ELF-1 (cell line): ENCODE results near the gene RPL31.
A peak's percentile ranks its signal among the peaks of the same experiment; 100 is the strongest.
"Not testable (repeated sequence)": the region's sequence is repeated elsewhere in the genome, so short reads cannot be mapped to it uniquely, and the experiment has no call there.

Source experiments
- DNase-seq: peaks from one replicate; pipeline ENCODE4 v3.0.0-alpha.2; 2016; ENCODE audit warnings: low read depth, low spot score

RPL31 gene

DNA sequence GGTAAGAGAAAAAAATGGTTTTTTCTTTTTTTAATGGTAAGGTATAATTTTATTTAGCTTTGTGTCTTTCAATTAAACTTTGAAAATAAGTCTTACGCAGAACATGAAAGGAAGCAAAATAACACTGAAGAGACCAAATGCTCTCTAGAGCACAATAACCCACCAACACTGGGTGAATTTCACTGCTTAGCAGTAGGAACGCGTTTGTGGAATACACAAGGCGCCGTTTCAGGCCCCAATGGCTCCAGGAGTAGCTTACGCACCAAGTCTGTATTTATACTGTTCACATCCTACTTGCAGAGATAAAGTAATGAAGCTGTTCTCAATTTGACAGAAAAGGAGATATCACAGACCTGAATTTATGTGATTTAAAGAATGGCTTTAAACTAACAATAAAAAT lies 23.5 kb downstream of the RPL31 start:
- DNase-seq = no peak

DNA sequence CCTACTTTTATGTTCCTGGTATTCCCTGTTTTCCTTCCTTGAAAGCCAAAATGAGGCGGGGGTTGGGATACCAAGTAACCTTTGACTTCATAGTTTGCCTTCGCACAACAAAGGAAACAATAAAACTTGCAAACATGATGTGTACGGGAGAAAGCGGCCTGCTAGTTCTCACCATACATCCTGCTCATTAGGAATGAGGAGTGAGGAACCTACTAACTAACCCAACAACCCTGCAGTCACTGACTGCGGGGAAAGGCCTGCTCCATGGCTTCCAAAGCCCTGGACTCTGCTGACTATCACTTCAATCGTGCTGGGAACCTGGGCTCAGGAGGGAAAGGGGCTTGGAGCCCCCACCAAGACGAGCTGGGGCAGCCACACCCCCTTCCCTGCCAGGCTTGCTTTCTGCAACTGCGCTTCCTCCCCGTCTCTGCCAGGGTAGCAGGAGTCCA lies 24.2 kb downstream of the RPL31 start:
- DNase-seq = peak; percentile 47

DNA sequence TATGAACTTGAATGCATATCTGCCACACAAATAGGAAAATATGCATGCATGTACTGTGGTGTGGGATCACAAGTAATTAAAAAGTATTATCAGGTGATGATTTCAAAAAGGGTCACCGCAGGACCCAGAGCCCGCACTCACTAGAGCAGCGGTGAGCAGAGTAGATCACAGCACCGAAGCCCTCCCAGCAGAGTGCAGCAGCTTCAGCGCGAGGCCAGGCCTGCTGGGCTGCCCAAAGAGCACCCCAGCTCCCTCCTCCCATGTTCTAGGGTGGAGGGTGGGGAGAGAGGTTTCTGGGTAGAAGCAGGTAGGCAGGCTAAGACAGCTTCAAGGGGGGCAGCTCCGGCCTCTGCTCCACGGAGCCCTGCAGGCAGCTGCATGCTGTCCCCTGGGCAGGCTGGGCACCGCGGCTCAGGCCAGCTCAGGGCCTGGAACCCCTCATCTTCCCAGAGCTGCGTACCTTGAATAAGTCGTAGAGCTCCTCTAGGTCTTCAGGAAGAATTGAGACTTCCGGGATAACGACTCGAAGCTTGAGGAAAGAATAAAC lies 24.9 kb downstream of the RPL31 start:
- no peak for DNase-seq

DNA sequence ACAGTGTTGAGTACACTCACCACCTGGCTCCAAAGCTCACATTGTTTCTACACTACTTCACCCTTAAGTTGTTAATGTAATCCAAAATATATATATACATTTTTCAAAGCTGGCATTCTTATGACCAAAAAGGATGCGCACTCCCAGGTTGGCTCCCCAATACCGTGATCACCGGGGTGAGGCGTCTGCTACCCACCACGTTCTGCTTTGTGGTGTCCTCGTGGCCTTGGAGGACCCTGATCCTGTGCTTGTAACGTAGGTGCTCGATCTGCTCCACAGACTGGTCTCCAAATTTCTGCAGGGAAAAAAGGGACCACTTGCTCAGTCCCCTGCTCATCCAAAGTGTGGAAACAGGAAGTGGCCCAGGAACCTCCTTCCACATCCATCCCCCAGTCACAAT lies 25.8 kb downstream of the RPL31 start:
- no peak for DNase-seq

DNA sequence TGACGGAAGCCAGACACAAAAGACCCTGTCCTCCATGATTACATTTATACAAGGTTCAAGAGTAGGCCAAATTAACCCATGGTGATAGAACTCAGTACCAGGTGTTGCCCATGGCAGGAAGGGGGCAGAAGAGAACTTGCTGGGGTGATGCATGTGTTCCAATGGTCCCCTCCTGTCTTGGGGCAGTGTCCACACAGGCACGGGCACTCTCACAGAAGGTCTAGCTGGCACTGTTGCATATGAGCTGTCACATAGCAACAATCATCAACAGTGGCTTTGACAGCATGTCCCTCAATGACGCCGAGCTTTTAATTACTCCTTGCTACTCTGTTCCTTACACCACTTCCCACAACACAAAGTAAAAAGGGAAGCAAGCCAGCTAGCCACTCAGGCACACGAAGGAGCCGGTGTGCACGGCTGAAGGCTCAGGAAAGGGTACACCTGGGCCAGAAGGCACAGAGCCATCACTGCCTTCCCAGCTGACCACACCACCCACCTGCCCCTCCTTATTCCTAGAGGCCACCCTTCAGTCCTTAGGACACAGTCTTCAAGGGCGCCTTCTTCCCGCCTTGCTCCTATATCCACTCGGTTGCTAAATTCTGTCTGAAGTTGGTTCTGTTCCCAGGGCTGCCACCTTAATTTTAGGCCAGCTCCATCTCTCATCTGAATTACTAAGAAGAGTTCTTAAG lies 28.9 kb downstream of the RPL31 start:
- no peak for DNase-seq

DNA sequence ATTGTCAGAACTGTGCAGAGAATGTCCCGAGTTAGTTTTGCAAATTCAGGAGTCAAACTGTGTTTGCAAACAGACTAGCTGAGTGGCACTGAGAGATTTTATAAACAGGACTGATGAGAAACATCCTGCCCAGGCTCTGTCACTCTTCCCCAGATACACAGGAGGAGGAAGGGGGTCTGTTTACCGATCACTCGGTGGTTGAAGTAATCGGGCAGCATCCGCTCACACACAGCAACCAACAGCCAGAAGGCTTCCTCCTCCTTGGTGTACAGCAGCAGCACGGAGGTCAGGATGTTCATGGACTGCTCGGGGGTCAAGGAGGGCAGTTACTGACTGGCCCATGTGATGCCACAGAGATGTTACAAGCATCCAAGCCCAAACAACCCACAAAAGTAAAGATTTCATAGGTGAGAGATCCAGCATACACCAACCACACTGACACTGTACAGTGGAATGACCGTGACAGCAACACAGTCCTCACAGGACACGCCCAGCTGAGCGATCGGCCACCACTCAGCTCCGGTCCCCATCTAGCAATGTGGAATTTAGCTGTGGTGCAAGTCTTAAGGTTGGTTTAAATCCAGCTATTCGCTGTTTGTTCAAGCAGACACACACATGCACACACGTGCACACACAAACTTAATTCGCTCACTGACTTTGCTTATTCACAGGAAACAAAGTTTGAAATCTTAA lies 30.1 kb downstream of the RPL31 start:
- DNase-seq = no peak

DNA sequence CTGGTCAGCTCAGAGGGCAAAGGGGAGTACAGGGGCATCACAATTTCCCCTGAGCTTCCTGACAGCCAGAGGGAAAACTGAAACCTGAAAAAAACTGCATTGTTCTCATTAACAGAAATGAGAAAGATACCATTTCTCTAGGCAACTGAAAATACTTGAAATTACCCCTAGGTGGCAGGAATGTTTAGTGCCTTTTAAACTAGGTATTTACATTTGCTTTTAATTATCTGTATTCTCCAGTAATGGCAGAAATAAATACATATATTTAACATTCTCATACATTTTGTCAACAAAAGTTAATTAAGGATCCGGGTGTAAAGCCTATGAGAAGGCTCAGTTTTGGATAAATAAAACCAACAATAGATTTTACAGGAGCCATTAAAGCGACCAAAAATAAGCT lies 34.5 kb downstream of the RPL31 start:
- no peak for DNase-seq

DNA sequence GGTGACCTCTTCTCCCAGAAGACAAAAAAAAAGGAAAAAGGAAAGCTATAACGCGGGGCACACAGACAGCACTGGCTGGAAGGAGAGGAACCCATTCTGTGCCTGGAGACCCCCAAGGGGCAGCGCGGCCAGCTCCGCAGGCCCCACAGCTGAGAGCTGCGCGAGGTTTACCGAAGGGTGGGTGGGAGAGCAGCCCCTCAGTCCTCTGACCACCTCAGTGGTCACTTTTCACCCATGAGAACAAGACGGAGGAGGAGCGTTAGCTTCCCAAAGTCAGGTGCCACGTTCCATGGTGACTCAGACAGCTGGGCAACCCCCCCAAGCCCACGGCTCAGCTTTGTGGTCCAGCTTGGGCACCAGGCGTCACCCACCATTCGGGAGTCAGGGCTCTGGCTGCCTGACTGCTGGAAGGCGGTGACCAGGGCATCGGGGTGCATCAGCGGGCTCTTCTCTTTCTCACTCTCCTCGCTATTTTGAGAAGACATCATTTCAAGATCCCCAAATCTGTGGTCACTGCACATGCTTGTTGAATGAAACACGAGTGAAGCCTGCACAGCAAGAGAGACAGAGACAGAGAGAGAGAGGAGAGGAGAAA lies 35.2 kb downstream of the RPL31 start:
- no peak for DNase-seq

DNA sequence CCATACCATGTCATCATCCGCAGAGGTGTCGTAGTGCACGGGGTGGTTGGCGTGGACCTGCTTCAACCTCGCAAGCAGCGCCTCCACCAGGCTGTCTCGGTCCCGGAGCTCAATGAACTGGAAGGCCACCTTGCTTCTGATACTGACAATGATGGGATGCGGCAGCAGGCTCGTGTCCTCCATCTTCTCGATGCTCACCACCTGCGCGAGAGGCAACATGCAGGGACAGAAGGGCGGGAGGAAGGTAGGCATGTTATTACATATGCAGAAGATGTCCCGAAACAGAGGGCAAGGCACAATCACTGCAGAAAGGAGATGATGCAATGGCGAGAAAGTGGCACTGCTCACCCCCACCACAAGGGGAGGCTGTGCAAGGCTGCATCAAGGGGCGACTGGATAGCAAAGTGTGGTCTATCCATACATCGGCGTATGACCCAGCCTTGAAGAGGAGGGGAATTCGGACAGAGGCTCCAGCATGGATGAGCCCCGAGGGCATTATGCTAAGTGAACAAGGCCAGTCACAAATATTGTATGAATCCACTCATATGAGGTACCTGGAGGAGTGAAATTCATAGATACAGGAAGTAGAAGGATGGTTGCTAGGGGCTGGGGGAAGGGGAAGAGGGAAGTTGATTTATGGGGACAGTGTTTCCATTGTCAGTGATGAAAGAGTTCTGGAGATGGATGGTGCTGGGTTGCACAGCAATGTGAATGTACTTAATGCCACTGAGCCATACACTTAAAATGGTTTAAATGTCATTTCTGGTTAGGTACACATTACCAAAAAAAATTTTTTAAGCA lies 36.6 kb downstream of the RPL31 start:
- peak; percentile 65 for DNase-seq

DNA sequence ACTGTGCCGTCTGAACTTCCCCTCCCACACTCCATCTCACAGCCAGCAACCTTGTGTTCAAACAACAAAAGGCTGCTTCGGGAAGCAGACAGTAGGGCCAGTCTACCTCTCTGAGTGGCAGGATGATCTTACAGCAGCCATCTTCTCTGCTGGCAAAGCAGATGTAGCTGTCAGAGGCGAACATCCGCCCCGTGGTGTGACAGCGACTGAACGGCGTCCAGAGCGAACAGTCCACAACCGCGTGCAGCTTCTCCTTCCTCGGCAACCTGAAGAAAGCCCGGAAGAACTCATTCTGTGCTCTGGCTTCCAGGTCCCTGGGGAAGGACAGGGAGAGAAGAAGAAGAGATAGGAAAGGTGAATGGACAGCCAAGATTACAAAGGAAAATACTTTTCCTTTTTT lies 38.0 kb downstream of the RPL31 start:
- no peak for DNase-seq

DNA sequence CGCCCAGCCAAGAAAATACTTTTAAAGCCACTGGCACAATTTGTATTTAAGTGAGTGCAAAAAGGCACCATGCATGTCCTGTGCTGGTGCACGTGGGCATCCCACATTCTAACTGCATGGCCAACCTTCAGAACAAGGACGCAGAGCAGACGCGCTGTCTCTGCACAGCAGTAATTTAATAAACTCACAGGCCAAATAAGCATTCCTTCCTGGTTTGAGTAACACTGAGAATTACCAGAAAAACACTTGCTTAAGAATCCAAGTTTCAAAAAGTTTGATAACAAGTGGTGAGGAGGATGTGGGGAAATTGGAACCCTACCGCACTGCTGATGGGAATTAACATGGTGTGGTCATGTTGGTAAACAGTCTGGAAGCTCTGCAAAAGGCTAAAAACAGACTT lies 38.7 kb downstream of the RPL31 start:
- no peak for DNase-seq

DNA sequence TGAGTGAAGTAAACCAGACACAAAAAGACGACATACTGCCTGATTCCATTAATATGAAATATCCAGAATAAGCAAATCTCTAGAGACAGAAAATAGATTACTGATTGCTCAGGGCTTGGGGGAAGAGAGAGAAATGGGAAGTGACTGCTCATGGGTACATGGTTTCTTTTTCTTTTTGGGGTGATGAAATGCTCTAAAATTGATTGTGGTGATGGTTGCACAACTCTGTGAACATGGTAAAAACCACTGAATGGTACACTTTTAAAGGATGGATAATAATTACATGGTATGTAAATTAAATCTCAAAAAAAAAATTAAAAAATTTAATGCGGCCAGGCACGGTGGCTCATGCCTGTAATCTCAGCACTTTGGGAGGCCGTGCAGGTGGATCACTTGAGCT lies 39.3 kb downstream of the RPL31 start:
- no peak for DNase-seq

DNA sequence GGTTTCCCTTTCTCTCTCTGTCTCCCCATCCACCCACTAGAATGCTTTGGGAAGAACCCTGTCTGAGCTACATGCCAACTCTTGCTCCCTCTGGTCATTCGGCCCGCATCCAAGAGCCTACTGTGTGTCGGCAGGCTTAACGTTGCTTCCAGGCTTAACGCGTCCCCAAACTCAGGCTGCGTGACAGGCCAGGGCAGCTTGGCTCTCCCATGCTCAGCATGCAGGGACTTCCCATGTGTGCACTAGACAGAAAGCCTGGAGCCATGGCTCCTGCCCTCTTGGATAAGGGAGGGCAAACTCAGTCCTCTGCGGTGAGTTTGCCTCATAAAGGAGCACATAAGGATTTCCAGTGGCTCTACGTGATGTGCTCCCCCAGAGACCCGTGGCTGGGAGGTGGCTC lies 43.2 kb downstream of the RPL31 start:
- DNase-seq = no peak

DNA sequence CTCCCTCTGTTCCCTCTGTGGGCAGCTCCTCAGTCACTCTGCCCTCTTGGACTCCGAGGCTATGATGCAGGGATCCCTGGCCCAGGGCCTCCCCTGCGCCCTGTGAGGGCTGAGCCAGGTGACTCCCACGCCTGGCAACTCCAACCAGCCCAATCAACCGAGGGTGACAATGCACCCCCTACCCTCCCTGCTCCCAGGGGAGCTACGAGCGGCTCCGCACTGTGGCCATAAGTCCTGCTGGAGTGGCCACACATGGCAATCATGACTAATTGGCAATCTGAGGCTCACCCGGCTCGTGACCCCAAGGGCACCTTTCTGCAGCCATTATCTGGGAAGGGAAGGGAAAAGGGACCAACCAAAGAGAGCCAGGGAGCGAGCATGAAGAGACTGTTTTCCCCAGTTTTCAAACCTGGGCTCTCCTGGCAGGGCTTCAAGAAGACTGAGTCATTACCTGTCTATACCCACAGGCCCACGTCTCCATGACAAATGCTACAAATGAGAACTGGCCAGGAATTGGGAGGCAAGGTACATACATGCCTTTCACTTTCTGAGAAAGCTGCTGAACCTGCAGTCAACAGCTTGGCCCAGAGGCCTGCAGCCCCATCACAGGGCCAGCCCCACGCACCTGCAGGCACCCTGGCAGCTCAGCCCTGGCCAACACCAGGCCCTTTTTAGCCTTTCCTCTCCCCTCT lies 45.1 kb downstream of the RPL31 start:
- no peak for DNase-seq

DNA sequence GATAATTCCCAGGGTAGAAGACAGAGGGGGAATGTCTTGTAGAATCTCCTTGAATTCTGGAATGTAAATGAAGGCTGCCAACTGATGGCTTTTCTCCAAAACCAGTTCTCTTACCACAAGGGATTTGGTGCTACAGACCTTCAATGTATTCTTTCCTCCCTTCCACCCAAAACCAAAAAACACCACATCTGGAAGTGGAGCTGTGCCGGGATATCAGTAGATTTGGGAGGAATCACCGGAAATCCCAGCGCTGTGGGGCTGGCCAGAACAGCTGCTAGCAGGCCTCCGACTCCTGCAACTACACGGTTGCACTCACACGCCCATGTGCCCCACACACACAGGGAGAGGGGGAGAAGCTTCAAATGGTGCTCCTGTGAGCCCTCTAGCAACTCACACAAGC lies 45.7 kb downstream of the RPL31 start:
- DNase-seq = no peak

DNA sequence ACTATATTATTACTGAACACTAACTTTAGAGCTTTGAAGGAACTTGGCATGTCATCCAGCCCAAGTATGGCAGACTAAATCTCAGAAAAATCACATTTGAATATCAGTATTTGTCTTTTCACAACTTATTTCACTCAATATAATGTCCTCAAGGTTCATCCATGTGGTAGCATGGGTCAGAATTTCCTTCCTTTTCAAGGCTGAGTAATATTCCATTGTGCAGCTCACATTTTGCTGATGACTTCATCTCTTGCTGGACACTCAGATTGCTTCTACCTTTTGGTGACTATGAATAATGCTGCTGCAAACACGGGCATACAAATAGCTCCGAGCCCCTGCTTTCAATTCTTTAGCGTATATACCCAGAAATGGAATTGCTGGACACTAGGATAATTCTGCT lies 46.7 kb downstream of the RPL31 start:
- DNase-seq = no peak

DNA sequence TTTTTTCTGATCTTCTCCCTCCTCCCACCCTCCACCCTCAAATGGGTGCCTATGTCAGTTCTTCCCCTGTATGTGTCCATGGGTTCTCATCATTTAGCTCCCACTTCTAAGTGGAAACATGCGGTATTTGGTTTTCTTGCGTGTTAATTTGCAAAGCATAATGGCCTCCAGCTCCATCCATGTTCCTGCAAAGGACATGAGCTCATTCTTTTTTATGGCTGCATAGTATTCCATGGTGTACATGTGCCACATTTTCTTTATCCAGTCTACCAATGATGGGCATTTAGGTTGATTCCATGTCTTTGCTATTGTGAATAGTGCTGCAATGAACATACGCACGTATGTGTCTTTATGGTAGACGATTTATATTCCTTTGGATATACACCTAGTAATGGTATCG lies 48.8 kb downstream of the RPL31 start:
- DNase-seq = not testable (repeated sequence)

DNA sequence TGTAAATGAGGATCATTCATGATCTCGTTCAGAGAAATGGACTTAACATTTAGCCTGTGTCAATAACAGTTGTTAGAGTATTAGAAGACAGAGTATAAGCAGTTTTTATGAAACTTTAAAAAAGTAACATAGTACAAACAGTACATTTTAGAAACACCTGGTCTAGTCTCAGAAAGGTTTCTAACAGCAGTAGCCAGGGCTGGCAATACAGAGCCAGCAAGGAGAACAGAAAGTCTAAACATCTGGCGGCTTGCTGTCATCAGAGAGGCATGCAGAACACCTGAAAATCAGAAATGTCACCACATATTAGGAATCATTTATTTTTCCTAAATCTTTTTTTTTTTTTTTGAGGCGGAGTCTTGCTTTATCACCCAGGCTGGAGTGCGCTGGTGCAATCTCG lies 50.1 kb downstream of the RPL31 start:
- no peak for DNase-seq

DNA sequence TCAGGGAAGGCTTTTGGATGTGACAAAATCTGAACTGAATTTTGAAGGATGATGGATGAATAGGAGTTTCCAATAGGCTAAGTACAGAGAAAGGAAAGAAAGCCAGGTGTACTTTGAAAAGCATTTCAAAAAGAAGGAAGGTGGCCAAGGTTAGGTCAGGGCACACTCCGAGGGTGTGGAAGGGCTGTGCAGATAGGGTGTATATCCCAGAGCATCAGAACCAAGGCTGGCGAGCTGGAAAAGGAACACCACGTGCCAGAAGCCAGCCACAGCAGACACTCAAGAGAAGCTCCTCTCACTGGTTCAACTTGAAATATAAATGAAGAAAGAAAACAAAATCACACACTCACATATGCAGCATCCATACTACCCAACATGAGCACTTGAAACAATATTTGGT lies 51.0 kb downstream of the RPL31 start:
- DNase-seq = no peak
